ENCODE results near the gene ITPR2.

DNA sequence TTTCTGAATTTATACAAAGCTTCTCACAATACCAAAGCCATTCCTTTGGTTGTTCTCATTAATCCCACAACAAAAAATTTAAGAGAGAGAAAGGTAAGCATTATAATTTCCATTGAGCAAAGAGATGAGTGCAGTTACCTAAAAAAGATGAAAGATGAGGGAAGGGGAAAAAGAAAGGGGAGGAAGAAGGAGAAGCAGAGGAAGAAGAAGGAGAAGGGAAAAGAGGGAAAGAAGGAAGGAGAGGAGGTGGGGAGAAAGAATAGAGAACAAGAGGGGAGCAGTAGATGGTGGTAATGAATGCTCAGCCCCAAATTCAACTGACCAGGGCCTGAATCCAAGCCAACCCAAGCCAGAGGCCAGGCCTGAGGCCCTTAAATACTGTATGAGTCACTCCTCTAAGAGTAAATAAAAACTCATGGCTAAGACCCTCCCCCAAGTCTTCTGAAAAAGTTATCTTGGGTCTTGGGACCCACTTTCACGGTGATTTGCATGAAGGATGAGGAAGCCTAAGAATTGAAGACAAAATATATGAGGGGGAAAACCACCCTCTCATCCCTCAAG is 144.6 kb downstream of the ITPR2 start:
- TF ChIP-seq POLR2A (IDR thresholded peaks at IDR 0.05) = no peak
- TF ChIP-seq, protein P1, sequence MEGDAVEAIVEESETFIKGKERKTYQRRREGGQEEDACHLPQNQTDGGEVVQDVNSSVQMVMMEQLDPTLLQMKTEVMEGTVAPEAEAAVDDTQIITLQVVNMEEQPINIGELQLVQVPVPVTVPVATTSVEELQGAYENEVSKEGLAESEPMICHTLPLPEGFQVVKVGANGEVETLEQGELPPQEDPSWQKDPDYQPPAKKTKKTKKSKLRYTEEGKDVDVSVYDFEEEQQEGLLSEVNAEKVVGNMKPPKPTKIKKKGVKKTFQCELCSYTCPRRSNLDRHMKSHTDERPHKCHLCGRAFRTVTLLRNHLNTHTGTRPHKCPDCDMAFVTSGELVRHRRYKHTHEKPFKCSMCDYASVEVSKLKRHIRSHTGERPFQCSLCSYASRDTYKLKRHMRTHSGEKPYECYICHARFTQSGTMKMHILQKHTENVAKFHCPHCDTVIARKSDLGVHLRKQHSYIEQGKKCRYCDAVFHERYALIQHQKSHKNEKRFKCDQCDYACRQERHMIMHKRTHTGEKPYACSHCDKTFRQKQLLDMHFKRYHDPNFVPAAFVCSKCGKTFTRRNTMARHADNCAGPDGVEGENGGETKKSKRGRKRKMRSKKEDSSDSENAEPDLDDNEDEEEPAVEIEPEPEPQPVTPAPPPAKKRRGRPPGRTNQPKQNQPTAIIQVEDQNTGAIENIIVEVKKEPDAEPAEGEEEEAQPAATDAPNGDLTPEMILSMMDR (IDR thresholded peaks at IDR 0.05) = no peak

Data from Peyer's patch (tissue), 4 donors.